Umbilical cord (tissue), 2 donors: ENCODE data around the gene DYNLL1. TPM values are rescaled to one million over a fixed set of nuclear protein-coding genes. Genes with fewer than 3 reads are reported as not detected.
"Not testable (repeated sequence)": the region's sequence is repeated elsewhere in the genome, so short reads cannot be mapped to it uniquely, and the experiment has no call there.

Experiments used
- DNase-seq: peaks from one replicate; pipeline ENCODE4 v3.0.0-alpha.2; 2015; ENCODE audit warnings: low spot score
- total RNA-seq: library from RNA; depleted of rRNA; stranded (reverse); fragments of >200 nt; gene quantifications from one replicate; pipeline ENCODE4 v1.2.3, GENCODE V29; 2014; ENCODE audit warnings: low replicate concordance; ENCODE audit not compliant: insufficient read depth

Gene DYNLL1
- total RNA-seq, 1 donor from 2014 or later, result 202 TPM

- no peak for DNase-seq
These were observed 12.6 kb downstream of the DYNLL1 start for GRCh38 chr12:120508537-120508936.

GRCh38 chr12:120514002-120514401 is 18.1 kb downstream of the DYNLL1 start:
- DNase-seq, result no peak

GRCh38 chr12:120515496-120515895 is 19.6 kb downstream of the DYNLL1 start:
- DNase-seq, result no peak

GRCh38 chr12:120519324-120519723 is 23.4 kb downstream of the DYNLL1 start:
- DNase-seq, result not testable (repeated sequence)

GRCh38 chr12:120522568-120522967 is 26.7 kb downstream of the DYNLL1 start:
- no peak for DNase-seq

GRCh38 chr12:120528861-120529525 is 33.1 kb downstream of the DYNLL1 start, which contains the start of gene COQ5:
COQ5 (minus strand) TSS chr12:120529158; CDS start chr12:120529141, 17 bp downstream.
- peak; percentile 97 for DNase-seq

- peak; percentile 67 for DNase-seq
These were observed 33.9 kb downstream of the DYNLL1 start for GRCh38 chr12:120529641-120530417.

GRCh38 chr12:120530418-120530761 is 34.5 kb downstream of the DYNLL1 start:
- DNase-seq, result not testable (repeated sequence)

GRCh38 chr12:120532701-120533238 is 36.9 kb downstream of the DYNLL1 start:
- no peak for DNase-seq

GRCh38 chr12:120534203-120534702 is 38.3 kb downstream of the DYNLL1 start, which contains the start of gene RNF10:
RNF10 (plus strand) TSS chr12:120534356; CDS start chr12:120534812, 456 bp downstream.
- DNase-seq, result peak; percentile 91

GRCh38 chr12:120534703-120535655 is 39.1 kb downstream of the DYNLL1 start:
- DNase-seq, result peak; percentile 49

- DNase-seq, result no peak
These were observed 40.3 kb downstream of the DYNLL1 start for GRCh38 chr12:120536064-120536791.

GRCh38 chr12:120537856-120538220 is 41.9 kb downstream of the DYNLL1 start:
- peak; percentile 84 for DNase-seq

- DNase-seq, result no peak
These were observed 42.6 kb downstream of the DYNLL1 start for GRCh38 chr12:120538281-120539156.

GRCh38 chr12:120539303-120539702 is 43.4 kb downstream of the DYNLL1 start:
- DNase-seq, result no peak

- DNase-seq, result no peak
These were observed 44.5 kb downstream of the DYNLL1 start for GRCh38 chr12:120540445-120540844.

GRCh38 chr12:120542166-120542565 is 46.3 kb downstream of the DYNLL1 start:
- DNase-seq, result no peak

GRCh38 chr12:120544691-120545090 is 48.8 kb downstream of the DYNLL1 start:
- DNase-seq, result no peak

GRCh38 chr12:120546050-120546386 is 50.1 kb downstream of the DYNLL1 start:
- DNase-seq, result no peak
